ENCODE measurements around the gene OXSR1.
"Not testable (repeated sequence)": the region's sequence is repeated elsewhere in the genome, so short reads cannot be mapped to it uniquely, and the experiment has no call there.

The OXSR1 gene

DNA sequence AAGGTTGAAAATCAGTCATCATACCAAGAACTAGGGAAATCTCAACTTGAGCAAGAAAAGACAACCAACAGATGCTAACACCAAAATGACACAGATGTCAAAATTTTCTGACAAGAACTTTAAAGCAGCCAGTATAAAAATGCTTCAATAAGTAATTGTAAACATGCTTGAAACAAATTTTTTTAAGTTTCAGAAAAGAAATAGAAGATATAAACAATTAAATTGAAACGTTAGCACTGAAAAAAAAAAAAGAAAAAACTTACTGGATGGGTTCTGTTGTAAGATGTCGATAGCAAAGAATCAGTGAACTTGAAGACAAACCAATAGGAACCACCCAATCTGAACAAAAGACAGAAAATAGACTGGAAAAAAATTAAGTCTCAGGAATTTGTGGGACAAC, 18.8 kb upstream of the OXSR1 start:
- no peak for DNase-seq

- DNase-seq, result no peak
Measured at GRCh38 chr3:38147421-38147820, 17.9 kb upstream of the OXSR1 start.

GRCh38 chr3:38148311-38148882, 16.9 kb upstream of the OXSR1 start:
- DNase-seq, result no peak

DNA sequence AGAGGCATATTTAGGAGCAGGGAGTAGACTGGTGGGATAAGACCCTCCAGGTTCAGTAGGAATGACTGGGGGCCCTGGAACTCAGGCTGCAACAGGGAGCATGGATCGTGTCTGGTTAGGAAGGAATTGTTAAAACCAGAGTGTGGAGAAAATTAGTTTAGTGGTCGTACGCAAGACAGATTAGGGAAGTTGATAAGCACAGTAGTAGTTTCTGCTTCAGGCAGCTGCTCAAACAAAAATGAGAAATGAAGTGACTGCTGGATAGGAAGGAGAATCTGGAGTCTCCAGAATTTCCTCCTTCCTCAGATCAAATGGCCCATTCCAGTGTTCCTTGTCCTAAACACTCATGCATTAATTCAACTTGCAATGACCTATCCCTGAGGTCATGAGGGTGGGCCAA, 15.6 kb upstream of the OXSR1 start:
- DNase-seq, result no peak

DNA sequence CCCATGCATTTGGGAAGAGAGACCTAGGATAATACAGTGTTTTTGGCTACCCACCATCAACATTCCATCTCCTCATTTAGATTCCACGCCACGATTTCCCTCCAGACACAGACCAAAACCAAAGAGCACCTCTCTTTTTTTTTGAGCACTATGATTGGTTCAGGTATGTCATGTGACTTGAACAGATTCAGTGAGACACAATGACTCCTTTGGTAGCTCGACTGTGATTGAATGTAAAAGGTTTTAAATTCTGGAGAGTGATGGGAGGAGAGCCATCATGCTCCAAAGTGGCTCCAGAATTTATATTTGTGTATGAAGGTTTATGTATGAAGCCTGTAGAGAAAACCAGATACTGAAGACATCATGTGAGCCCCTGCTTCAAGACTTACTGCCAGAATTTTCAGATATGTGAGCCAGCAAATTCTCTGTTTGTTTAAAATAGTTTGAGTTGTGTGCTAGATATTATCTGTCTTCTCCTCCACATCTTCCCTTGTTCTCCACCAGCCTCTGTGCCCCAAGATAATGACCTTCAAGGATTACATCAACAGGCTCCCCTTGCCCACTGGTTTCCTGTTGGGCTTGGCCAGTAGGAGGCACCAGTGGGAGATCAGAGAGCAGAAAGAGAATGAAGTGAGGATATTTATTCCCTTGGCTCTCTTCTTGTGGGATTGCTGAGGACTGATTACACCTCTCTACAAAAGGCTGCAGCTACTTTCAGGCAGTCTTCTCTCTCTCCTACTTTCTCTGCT, 14.4 kb upstream of the OXSR1 start:
- DNase-seq, result no peak

- no peak for DNase-seq
Measured at GRCh38 chr3:38151667-38152265, 13.6 kb upstream of the OXSR1 start.

DNA sequence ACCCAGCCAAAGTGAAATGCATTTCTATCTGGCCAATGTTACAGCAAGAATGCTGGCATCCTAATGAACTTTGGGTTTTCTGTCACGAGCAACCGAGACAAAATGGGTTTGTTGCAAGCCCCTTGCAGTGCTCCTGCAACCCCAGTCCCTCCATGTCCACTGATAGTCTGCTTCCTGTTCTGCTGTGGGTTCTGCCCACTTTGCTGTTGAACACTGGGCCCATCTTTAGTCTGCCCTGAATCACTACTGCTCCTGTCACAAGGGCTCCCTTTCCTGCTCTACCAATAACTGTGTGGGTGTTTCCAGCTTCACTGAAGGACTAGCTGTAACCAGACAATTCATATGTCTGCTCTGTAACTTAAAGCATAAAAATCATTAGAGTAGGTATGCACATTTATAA, 12.7 kb upstream of the OXSR1 start:
- no peak for DNase-seq

- DNase-seq, result no peak
Measured at GRCh38 chr3:38153221-38153620, 12.1 kb upstream of the OXSR1 start.

- no peak for DNase-seq
Measured at GRCh38 chr3:38154033-38154494, 11.3 kb upstream of the OXSR1 start.

DNA sequence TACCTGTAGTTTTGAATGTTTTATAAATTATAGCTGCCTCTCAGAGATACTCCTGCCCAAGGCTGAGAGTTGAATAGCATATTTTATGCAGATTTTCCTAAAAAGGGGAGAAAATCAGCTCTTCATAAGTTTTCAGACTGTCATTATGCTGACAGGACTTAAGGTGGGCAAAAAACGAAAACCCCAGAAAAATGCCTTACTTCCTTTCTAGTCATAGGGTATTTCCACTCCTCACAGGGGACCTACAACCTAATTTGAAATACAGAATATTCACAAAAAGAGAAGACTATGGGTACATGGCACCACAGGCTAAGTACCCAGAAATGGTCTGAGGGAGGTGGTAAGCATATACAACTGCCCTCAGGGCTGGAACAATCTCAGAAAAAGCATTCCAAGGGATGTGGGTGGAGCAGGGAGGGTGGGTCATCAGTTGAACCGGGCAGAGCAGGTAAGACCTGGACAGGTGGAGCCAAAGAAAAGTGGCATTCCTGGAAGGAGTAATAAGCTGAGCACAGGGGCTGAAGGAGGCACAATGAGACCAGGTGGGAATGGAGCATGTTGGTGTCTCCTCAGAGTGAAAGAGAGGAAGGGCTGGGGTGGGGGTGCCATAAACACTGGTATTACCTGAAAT, 10.6 kb upstream of the OXSR1 start:
- DNase-seq, result no peak

DNA sequence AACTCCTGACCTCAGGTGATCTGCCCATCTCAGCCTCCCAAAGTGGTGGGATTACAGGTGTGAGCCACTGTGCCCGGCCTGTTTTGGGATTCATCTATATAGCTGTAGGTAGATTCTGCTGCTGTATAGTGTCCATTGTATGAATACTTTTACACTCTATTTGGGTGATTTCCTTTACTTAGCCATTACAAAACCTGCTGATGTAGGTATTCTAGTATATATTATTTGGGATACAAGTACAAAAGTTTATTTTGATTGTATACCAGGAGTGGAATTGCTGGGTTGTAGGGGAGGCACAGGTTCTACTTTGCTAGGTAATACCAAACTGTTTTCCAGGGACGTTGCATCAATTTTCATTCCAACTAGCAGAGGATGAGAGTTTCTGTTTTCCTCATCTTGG, 9.5 kb upstream of the OXSR1 start:
- no peak for DNase-seq

DNA sequence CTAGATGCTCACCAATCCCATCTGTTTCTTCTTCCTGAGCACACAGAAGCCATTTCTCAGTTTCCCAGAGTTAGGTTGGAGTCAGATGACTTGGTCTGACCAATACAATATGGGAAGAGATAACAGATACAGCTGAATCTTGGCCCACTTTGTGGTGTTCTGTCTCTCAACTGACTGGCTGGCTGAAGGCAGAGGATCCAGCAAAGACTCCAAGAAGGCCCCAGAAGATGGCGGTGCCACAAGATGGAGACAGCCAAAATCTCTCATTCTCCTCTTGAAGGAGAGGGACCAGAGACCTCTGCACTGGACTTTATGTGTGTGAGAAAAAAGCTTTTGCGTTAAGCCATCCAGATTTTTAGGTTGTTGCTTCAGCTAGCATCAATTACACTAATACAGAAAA, 8.2 kb upstream of the OXSR1 start:
- no peak for DNase-seq

DNA sequence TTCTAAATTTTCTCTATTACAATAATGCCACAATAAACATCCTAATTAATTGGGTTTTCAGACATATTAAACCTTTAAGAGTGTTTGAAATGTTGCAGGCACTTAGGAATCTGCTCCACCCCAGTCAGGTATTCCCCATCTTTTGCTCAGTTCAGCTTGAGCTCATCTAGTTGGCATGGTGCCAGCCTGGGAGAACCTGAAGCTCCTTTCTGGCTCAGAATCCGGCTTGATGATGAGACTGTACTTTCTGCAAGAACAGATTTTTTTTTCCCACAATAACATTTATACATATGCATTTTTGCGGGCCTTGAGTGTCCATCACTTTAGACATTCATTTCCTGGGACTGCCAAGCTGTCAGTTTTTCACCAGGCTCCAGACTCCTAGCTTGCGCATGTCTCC, 7.7 kb upstream of the OXSR1 start:
- no peak for DNase-seq

- DNase-seq, result no peak
Measured at GRCh38 chr3:38158472-38158871, 6.9 kb upstream of the OXSR1 start.

DNA sequence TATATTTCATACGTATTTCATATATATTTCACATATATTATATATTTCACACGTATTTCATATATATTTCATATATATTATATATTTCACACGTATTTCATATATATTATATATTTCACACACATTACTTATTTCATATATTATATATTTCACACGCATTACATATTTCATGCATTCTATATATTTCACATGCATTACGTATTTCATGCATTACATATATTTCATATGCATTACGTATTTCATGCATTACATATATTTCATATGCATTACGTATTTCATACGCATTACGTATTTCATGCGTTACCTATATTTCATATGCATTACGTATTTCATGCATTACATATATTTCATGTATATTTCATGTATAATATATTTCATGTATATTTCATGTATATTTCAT, 4.6 kb upstream of the OXSR1 start:
- DNase-seq, result not testable (repeated sequence)

DNA sequence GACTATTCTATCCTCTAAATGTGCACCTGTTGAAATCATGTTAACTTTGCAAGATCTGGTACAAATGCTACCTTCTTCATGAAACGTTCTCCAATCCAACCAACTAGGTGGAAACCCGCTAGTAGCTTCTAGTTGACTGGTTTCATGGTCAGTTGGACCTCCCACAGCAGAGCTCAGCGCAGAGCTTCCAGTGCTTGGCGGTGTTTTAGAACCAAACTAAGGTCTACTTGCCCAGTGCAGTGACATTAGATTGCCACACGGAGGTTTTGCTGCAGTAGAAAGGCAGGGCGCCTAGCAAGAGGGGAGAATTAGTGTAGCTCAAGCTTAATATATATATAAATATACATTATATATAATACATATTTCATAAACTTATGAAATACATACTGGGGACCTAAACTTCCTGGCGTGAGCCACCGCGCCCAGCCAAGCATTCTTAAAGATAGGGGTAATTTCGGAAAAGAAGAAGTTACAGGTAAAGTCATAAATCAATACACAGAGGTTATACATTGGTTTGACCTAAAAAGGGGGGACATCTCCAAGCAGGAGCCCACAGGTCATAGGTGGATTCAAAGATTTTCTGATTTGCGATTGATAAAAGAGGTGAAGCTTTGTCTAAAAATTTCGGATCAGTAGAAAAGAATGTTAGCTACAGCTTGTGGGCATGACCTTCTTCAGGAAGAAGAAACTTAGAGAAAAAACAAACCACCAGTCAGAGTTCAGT, 2.1 kb upstream of the OXSR1 start:
- no peak for DNase-seq

GRCh38 chr3:38163841-38164642, 1.3 kb upstream of the OXSR1 start:
- no peak for DNase-seq

DNA sequence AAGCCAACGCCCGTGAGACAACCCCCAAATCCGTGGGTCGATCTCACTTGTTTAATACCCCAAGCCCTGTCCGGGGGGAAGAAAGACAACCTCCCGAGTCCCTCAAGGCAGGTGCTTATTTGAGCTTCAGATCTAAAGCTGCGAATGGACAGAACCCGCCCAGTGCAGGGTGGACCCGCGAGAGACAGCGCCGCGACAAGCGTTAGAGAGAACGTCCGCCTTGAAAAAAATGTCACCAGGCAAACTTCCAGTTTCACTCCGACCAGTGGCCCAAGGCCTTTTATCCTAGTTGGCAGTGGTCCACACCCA, 740 bp upstream of the OXSR1 start:
- no peak for DNase-seq

DNA sequence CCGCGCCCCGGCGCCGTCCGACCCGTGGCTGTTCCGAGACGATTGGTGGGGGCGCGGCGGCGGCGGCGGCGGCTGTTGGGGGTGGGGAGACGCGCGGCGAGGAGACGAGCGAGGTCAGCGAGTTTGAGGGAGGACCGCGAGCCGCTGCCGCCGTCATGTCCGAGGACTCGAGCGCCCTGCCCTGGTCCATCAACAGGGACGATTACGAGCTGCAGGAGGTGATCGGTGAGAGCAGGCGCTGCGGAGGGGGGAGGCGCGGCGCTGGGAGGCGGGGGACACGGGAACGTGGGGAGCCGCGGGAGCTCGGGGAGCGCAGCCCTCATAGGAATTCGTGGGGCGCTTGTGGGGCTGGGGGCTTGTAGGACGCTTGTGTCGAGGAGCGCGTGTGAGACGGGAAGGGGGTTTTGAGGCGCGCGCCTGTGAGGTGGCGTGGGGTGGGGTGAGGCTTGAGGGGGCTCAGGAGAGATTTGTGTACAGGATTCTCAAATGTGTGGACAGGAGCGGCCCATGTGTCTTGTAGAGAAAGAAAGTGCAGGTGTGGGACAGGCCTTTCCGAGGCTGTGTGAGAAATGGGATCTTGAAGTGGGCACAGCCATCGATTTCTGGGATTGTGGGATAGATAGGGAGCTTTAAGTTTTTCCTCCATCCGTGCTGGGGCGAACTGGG, 518 bp downstream of the OXSR1 start:
- no peak for DNase-seq

- DNase-seq, result no peak
Measured at GRCh38 chr3:38167591-38167990, 2.3 kb downstream of the OXSR1 start.

DNA sequence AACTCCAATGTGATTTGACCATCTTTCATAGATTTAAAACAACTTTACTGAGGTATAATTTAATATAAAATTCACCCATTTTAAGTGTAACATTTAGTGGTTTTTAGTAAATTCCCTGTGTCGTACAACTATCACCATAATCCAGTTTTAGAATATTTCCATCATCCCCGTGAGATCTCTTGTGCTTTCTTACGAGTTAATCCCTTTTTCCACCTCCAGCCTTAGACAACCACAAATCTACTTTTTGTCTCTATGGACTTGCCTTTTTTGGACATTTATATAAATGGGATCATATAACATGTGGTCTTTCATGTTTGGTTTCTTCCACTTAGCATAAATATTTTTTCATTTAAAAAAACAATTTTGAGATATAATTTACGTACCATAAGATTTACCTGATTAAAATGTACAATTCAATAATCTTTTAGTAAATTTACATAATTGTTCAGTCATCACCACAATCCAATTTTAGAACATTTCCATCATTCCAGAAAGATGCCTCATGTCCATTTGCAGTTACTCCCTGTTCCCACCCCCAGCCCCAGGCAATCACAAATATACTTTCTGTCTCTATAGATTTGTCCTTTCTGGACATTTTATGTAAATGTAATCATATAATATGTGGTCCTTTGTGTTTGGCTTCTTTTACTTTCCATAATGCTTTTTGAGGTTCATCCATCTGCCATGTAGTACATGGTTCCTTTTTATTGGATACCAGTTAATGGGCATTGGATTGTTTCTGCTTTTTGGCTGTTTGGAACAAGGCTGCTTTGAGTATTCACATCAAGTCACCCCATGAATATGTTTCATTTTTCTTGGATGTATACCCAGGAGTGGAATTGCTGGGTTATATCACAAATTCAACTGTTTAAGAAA, 3.1 kb downstream of the OXSR1 start:
- no peak for DNase-seq
